Liver (tissue), 9 donors: ENCODE results near the gene EZR. TPM values are rescaled to one million over a fixed set of nuclear protein-coding genes. Genes with fewer than 3 reads are reported as not detected.

Experiments
- DNase-seq: peaks from one replicate; pipeline ENCODE4 v3.0.0-alpha.2; 2017; ENCODE audit warnings: low spot score
- H3K27ac ChIP-seq, 2 donors: one replicate each; pipeline ENCODE4 v1.7.0; 2013; ENCODE audit warnings: inconsistent platforms in 2 of 2, low read length in 2 of 2, control low read depth in 1 of 2, low read depth in 1 of 2, mild to moderate bottlenecking in 1 of 2
- H3K27me3 ChIP-seq, 4 donors: one replicate each; pipeline versions ENCODE4 v1.6.1 to v1.7.0; 2013; ENCODE audit warnings: low read length in 3 of 4, inconsistent platforms in 1 of 4, mild to moderate bottlenecking in 1 of 4, moderate library complexity in 1 of 4; ENCODE audit not compliant: control insufficient read depth in 4 of 4, insufficient read depth in 4 of 4
- H3K36me3 ChIP-seq, 4 donors: one replicate each; pipeline versions ENCODE4 v1.6.1 to v1.7.0; 2013; ENCODE audit warnings: low read length in 3 of 4, mild to moderate bottlenecking in 3 of 4, low read depth in 1 of 4, moderate library complexity in 1 of 4; ENCODE audit not compliant: control insufficient read depth in 4 of 4, insufficient read depth in 3 of 4
- H3K4me1 ChIP-seq, 4 donors: one replicate each; pipeline versions ENCODE4 v1.6.1 to v1.7.0; 2013; ENCODE audit warnings: low read length in 3 of 4, mild to moderate bottlenecking in 3 of 4, moderate library complexity in 1 of 4; ENCODE audit not compliant: control insufficient read depth in 4 of 4, insufficient read depth in 4 of 4
- H3K4me3 ChIP-seq, 3 donors: one replicate each; pipeline versions ENCODE4 v1.6.1 to v1.7.0; 2013; ENCODE audit warnings: low read length in 3 of 3, control low read depth in 1 of 3, low read depth in 1 of 3, mild to moderate bottlenecking in 1 of 3
- H3K9ac ChIP-seq, 2 donors: one replicate each; pipeline ENCODE4 v1.7.0; 2013; ENCODE audit warnings: low read length in 2 of 2, mild to moderate bottlenecking in 2 of 2, moderate library complexity in 2 of 2, control low read depth in 1 of 2, low read depth in 1 of 2
- H3K9me3 ChIP-seq, 4 donors: one replicate each; pipeline versions ENCODE4 v1.6.1 to v1.7.0; 2013; ENCODE audit warnings: low read length in 3 of 4; ENCODE audit not compliant: control insufficient read depth in 4 of 4
- EGR1 ChIP-seq, 2 donors: IDR thresholded peaks; 2 replicates each; pipeline ENCODE4 v1.6.1; 2016 to 2018; ENCODE audit warnings: antibody characterized with exemption in 2 of 2, low read depth in 2 of 2
- FOXA1 ChIP-seq: IDR thresholded peaks from 2 replicates; pipeline ENCODE4 v1.6.1; 2016; ENCODE audit warnings: antibody characterized with exemption
- FOXA2 ChIP-seq: IDR thresholded peaks from 2 replicates; pipeline ENCODE4 v1.6.1; 2016; ENCODE audit warnings: antibody characterized with exemption
- GABPA ChIP-seq, 2 donors: IDR thresholded peaks in 1 of 2; conservative IDR thresholded peaks in 1 of 2; 2 replicates each; pipeline ENCODE4 v1.6.1; 2016; ENCODE audit warnings: antibody characterized with exemption in 2 of 2, mild to moderate bottlenecking in 1 of 2, moderate library complexity in 1 of 2
- HNF4A ChIP-seq, 2 donors: conservative IDR thresholded peaks; 2 replicates each; pipeline ENCODE4 v1.6.1; 2016; ENCODE audit warnings: antibody characterized with exemption in 2 of 2, mild to moderate bottlenecking in 2 of 2
- HNF4G ChIP-seq: IDR thresholded peaks from 2 replicates; pipeline ENCODE4 v1.6.1; 2016; ENCODE audit warnings: antibody characterized with exemption
- JUND ChIP-seq, 2 donors: IDR thresholded peaks; 2 replicates each; pipeline ENCODE4 v1.6.1; 2016; ENCODE audit warnings: antibody characterized with exemption in 2 of 2
- MAX ChIP-seq: IDR thresholded peaks from 2 replicates; pipeline ENCODE4 v1.6.1; 2016; ENCODE audit warnings: antibody characterized with exemption
- NR2F2 ChIP-seq: IDR thresholded peaks from 2 replicates; pipeline ENCODE4 v1.6.1; 2016; ENCODE audit warnings: antibody characterized with exemption
- RAD21 ChIP-seq, 2 donors: IDR thresholded peaks; 2 replicates each; pipeline ENCODE4 v1.6.1; 2016; ENCODE audit warnings: antibody characterized with exemption in 2 of 2, mild to moderate bottlenecking in 2 of 2
- RXRA ChIP-seq, 2 donors: IDR thresholded peaks; 2 replicates each; pipeline ENCODE4 v1.6.1; 2017 to 2018; ENCODE audit warnings: antibody characterized with exemption in 2 of 2, mild to moderate bottlenecking in 1 of 2
- SP1 ChIP-seq: IDR thresholded peaks from 2 replicates; pipeline ENCODE4 v1.6.1; 2018; ENCODE audit warnings: antibody characterized with exemption, mild to moderate bottlenecking
- TAF1 ChIP-seq: conservative IDR thresholded peaks from 2 replicates; pipeline ENCODE4 v1.6.1; 2016; ENCODE audit warnings: antibody characterized with exemption, mild to moderate bottlenecking
- YY1 ChIP-seq: IDR thresholded peaks from 2 replicates; pipeline ENCODE4 v1.6.1; 2016; ENCODE audit warnings: antibody characterized with exemption, mild to moderate bottlenecking
- ZBTB33 ChIP-seq: IDR thresholded peaks from 2 replicates; pipeline ENCODE4 v1.6.1; 2016; ENCODE audit warnings: antibody characterized with exemption
- WGBS: extraction: QIAGEN DNeasy Blood & Tissue Kit; methylation state at CpG from one replicate; pipeline ENCODE4 v1.1.7; 2013; 5-methylcytosine and 5-hydroxymethylcytosine counted together
- polyA plus RNA-seq, 2 donors: library from polyadenylated mRNA; stranded (reverse) in 1 of 2; unstranded in 1 of 2; fragments of 200-250 nt in 1 of 2; fragments of >200 nt in 1 of 2; fragmentation: Nextera tagmentation in 1 of 2; extraction: Ambion mirVana in 1 of 2; gene quantifications; one replicate each; pipeline versions ENCODE4 v1.2.1 to v1.2.3, GENCODE V29; 2013 to 2015
- total RNA-seq, 2 donors: library from RNA; depleted of rRNA; stranded (reverse); fragments of >200 nt; gene quantifications; one replicate each; pipeline ENCODE4 v1.2.3, GENCODE V29; 2014
- TF ChIP-seq, protein P1 (sequence below): IDR thresholded peaks from 2 replicates; pipeline ENCODE4 v1.6.1; 2016; ENCODE audit warnings: antibody characterized with exemption, mild to moderate bottlenecking
- TF ChIP-seq, protein P2 (sequence below): fragments of 150-350 bp; IDR thresholded peaks from 2 replicates; pipeline ENCODE4 v1.5.1; 2017; ENCODE audit warnings: improper control_type of control experiment, low read depth, low read length; ENCODE audit not compliant: missing input control
- TF ChIP-seq, protein P3 (sequence below): IDR thresholded peaks from 2 replicates; pipeline ENCODE4 v1.6.1; 2016; ENCODE audit warnings: antibody characterized with exemption
- donor health status: healthy.
- donor health status: healthy.
- donor health status: healthy.
- donor health status: healthy.
- donor health status: healthy.

Gene EZR
- total and polyA plus RNA-seq, 4 donors: 22.0 to 35.4 (median 25.4) TPM

DNA sequence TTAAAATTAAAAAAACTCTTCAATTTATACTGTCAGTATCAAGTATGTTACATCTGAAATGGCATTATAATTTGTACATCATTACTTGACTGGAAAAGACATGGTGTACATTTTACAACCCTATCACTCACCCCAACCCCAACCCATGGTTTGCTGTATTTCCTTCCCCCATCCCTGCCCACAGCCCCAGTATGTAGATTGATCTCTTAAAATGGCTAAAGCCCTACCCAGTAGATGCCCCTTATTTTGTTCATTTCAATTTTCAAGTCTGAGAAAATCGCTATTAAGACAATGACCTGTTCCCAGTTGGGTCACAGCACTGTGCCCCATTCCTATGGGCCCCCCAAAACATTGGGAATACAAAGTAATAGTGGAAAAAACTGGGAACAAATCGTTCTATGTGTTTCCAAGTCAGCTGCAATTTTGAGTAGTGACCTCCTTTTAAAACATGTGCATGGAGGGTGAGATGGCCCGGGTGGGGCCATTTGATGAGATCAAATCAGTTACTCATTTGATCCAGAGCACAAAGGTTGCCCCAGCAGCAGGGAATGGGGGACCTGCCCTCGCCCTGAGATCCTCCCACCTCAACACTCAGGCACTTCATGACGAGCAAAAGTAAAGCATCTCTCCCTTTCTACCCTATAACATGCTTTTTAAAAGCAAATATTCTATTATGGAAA, 13.3 kb downstream of the EZR start:
- no peaks in the 10 kb centered on the region for H3K36me3 ChIP-seq
- H3K9ac ChIP-seq: no peak overlapping the region
- H3K9me3 ChIP-seq: no peaks in the 10 kb centered on the region
- TF ChIP-seq MAX (no peak), FOXA1 (no peak), TAF1 (no peak), NR2F2 (no peak), YY1 (no peak), FOXA2 (no peak), HNF4A (conservative IDR thresholded peaks at IDR 0.05) (no peak), RAD21 (IDR thresholded peaks at IDR 0.05) (no peak), HNF4G (no peak), SP1 (no peak), RXRA (IDR thresholded peaks at IDR 0.05) (no peak), GABPA (IDR thresholded peaks at IDR 0.05 in 1 of 2, conservative IDR thresholded peaks at IDR 0.05 in 1 of 2) (no peak), EGR1 (IDR thresholded peaks at IDR 0.05; ENCODE audit: low read depth in 2 of 2) (no peak), ZBTB33 (no peak), JUND (IDR thresholded peaks at IDR 0.05) (no peak)
- TF ChIP-seq, protein P1, sequence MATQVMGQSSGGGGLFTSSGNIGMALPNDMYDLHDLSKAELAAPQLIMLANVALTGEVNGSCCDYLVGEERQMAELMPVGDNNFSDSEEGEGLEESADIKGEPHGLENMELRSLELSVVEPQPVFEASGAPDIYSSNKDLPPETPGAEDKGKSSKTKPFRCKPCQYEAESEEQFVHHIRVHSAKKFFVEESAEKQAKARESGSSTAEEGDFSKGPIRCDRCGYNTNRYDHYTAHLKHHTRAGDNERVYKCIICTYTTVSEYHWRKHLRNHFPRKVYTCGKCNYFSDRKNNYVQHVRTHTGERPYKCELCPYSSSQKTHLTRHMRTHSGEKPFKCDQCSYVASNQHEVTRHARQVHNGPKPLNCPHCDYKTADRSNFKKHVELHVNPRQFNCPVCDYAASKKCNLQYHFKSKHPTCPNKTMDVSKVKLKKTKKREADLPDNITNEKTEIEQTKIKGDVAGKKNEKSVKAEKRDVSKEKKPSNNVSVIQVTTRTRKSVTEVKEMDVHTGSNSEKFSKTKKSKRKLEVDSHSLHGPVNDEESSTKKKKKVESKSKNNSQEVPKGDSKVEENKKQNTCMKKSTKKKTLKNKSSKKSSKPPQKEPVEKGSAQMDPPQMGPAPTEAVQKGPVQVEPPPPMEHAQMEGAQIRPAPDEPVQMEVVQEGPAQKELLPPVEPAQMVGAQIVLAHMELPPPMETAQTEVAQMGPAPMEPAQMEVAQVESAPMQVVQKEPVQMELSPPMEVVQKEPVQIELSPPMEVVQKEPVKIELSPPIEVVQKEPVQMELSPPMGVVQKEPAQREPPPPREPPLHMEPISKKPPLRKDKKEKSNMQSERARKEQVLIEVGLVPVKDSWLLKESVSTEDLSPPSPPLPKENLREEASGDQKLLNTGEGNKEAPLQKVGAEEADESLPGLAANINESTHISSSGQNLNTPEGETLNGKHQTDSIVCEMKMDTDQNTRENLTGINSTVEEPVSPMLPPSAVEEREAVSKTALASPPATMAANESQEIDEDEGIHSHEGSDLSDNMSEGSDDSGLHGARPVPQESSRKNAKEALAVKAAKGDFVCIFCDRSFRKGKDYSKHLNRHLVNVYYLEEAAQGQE: no peak
- TF ChIP-seq, protein P2, sequence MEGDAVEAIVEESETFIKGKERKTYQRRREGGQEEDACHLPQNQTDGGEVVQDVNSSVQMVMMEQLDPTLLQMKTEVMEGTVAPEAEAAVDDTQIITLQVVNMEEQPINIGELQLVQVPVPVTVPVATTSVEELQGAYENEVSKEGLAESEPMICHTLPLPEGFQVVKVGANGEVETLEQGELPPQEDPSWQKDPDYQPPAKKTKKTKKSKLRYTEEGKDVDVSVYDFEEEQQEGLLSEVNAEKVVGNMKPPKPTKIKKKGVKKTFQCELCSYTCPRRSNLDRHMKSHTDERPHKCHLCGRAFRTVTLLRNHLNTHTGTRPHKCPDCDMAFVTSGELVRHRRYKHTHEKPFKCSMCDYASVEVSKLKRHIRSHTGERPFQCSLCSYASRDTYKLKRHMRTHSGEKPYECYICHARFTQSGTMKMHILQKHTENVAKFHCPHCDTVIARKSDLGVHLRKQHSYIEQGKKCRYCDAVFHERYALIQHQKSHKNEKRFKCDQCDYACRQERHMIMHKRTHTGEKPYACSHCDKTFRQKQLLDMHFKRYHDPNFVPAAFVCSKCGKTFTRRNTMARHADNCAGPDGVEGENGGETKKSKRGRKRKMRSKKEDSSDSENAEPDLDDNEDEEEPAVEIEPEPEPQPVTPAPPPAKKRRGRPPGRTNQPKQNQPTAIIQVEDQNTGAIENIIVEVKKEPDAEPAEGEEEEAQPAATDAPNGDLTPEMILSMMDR: no peak
- TF ChIP-seq, protein P3, sequence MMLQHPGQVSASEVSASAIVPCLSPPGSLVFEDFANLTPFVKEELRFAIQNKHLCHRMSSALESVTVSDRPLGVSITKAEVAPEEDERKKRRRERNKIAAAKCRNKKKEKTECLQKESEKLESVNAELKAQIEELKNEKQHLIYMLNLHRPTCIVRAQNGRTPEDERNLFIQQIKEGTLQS: no peak
- peaks cover 0 to 19% (median 15%) of the 10 kb centered on the region in 4 donors for H3K4me1 ChIP-seq
- no peaks in the 10 kb centered on the region for H3K27me3 ChIP-seq
- DNase-seq: no peak
- WGBS: 89% methylated on average over 5 of the region's 5 CpGs
- H3K27ac ChIP-seq: no peak overlapping the region
- H3K4me3 ChIP-seq: no peak overlapping the region
